H1 (cell line): ENCODE results near the gene TSPAN5. TPM values are rescaled to one million over a fixed set of nuclear protein-coding genes. Genes with fewer than 3 reads are reported as not detected.

ENCODE experiments used
- CTCF ChIA-PET: fragments of 300-600 bp; sonication (Branson Sonifier 250); formaldehyde crosslinking; loops from one replicate; lab custom pipeline; 2021; ENCODE audit not compliant: partially characterized antibody; lab: Charles Lee
- POLR2A ChIA-PET: fragments of 300-600 bp; sonication (Branson Sonifier 250); formaldehyde crosslinking; loops from one replicate; lab custom pipeline; 2021; ENCODE audit warnings: inconsistent platforms; ENCODE audit not compliant: partially characterized antibody; lab: Charles Lee
- DNase-seq, 2 experiments: peaks; one replicate each; pipeline versions ENCODE4 v3.0.0 to v3.0.0-alpha.2; 2010 to 2022; ENCODE audit warnings: low spot score in 2 of 2, low read depth in 1 of 2, mixed read lengths in 1 of 2
- FAIRE-seq: peaks from 2 replicates; lab custom pipeline; 2011; peaks lifted over from hg19 to GRCh38; lab: Jason Lieb, UNC
- H2AFZ ChIP-seq: 2 replicates; pipeline ENCODE4 v1.8.1; 2012; ENCODE audit warnings: low read length, inconsistent platforms
- H2AK5ac ChIP-seq: 2 replicates; pipeline ENCODE4 v1.6.1; 2013; ENCODE audit warnings: low read depth, low read length
- H2BK120ac ChIP-seq: replicated peaks from 2 replicates; pipeline ENCODE3; 2013; ENCODE audit warnings: low read depth, low read length, inconsistent platforms
- H2BK12ac ChIP-seq: 2 replicates; pipeline ENCODE4 v1.6.1; 2013; ENCODE audit warnings: low read depth, low read length
- H2BK15ac ChIP-seq: 2 replicates; pipeline ENCODE4 v1.6.1; 2013; ENCODE audit warnings: low read length
- H2BK20ac ChIP-seq: 2 replicates; pipeline ENCODE4 v1.6.1; 2013; ENCODE audit warnings: low read length
- H2BK5ac ChIP-seq: 2 replicates; pipeline ENCODE4 v1.6.1; 2013; ENCODE audit warnings: low read depth, low read length
- H3K14ac ChIP-seq: 2 replicates; pipeline ENCODE4 v1.6.1; 2013; ENCODE audit warnings: inconsistent platforms; ENCODE audit not compliant: insufficient read length
- H3K18ac ChIP-seq: 2 replicates; pipeline ENCODE4 v1.6.1; 2013; ENCODE audit warnings: low read length; ENCODE audit errors: extremely low read depth
- H3K23ac ChIP-seq: 2 replicates; pipeline ENCODE4 v1.6.1; 2013; ENCODE audit warnings: inconsistent platforms; ENCODE audit not compliant: insufficient read length
- H3K23me2 ChIP-seq: 2 replicates; pipeline ENCODE4 v1.6.1; 2013; ENCODE audit warnings: low read depth, low read length
- H3K27ac ChIP-seq: 2 replicates; pipeline ENCODE4 v1.6.1; 2011; ENCODE audit warnings: low read depth, low read length, inconsistent platforms
- H3K27me3 ChIP-seq, 4 experiments: replicated peaks in 1 of 4; 1 replicate in 1 of 4; 2 replicates in 3 of 4; pipeline versions ENCODE4 v1.6.1 to v1.8.1; 2011 to 2013; ENCODE audit warnings: low read length in 3 of 4, mild to moderate bottlenecking in 3 of 4, inconsistent platforms in 2 of 4, mixed read lengths in 2 of 4, moderate library complexity in 1 of 4; ENCODE audit not compliant: control insufficient read depth in 3 of 4, insufficient read depth in 3 of 4; ENCODE audit errors: extremely low read depth in 1 of 4
- H3K36me3 ChIP-seq, 4 experiments: 2 replicates each; pipeline versions ENCODE4 v1.6.1 to v1.8.1; 2011 to 2013; ENCODE audit warnings: mild to moderate bottlenecking in 4 of 4, low read length in 3 of 4, moderate library complexity in 2 of 4, control low read depth in 1 of 4, inconsistent platforms in 1 of 4; ENCODE audit not compliant: insufficient read depth in 4 of 4, control insufficient read depth in 2 of 4
- H3K4ac ChIP-seq: replicated peaks from 2 replicates; pipeline ENCODE3; 2013; ENCODE audit warnings: low read length, low read depth, mixed read lengths, inconsistent platforms; ENCODE audit not compliant: insufficient read length
- H3K4me1 ChIP-seq, 4 experiments: replicated peaks in 1 of 4; 1 replicate in 1 of 4; 2 replicates in 3 of 4; pipeline versions ENCODE4 v1.6.1 to v1.8.1; 2011 to 2013; ENCODE audit warnings: low read length in 3 of 4, inconsistent platforms in 2 of 4, mixed read lengths in 1 of 4; ENCODE audit not compliant: insufficient read depth in 4 of 4, control insufficient read depth in 3 of 4
- H3K4me2 ChIP-seq, 2 experiments: 2 replicates each; pipeline versions ENCODE4 v1.6.1 to v1.8.1; 2011 to 2013; ENCODE audit warnings: low read depth in 2 of 2, low read length in 2 of 2, control low read depth in 1 of 2, inconsistent platforms in 1 of 2, mild to moderate bottlenecking in 1 of 2; ENCODE audit not compliant: insufficient read depth in 1 of 2
- H3K4me3 ChIP-seq, 4 experiments: fragments of 200-600, 300-600 bp in 1 of 4; sonication (generic), shearing (Covaris generic), sonication (Bioruptor Twin) in 1 of 4; 2 replicates each; pipeline versions ENCODE4 v1.5.1 to v1.8.1; 2011 to 2016; ENCODE audit warnings: low read length in 4 of 4, low read depth in 3 of 4, control low read depth in 2 of 4, inconsistent platforms in 2 of 4, mild to moderate bottlenecking in 2 of 4, mixed read lengths in 1 of 4, moderate library complexity in 1 of 4; ENCODE audit not compliant: insufficient read depth in 2 of 4; ENCODE audit errors: extremely low read depth in 1 of 4
- H3K56ac ChIP-seq: replicated peaks from 2 replicates; pipeline ENCODE3; 2013; ENCODE audit warnings: low read depth, mild to moderate bottlenecking, mixed read lengths, low read length, inconsistent platforms; ENCODE audit not compliant: insufficient read length
- H3K79me1 ChIP-seq: 2 replicates; pipeline ENCODE4 v1.6.1; 2013; ENCODE audit warnings: low read depth, low read length, control low read depth
- H3K79me2 ChIP-seq, 2 experiments: 2 replicates each; pipeline versions ENCODE4 v1.6.1 to v1.8.1; 2012 to 2013; ENCODE audit warnings: low read length in 2 of 2, mild to moderate bottlenecking in 2 of 2, inconsistent platforms in 1 of 2; ENCODE audit not compliant: insufficient read depth in 2 of 2, control insufficient read depth in 1 of 2
- H3K9ac ChIP-seq, 4 experiments: replicated peaks in 1 of 4; 1 replicate in 1 of 4; 2 replicates in 3 of 4; pipeline versions ENCODE4 v1.6.1 to v1.8.1; 2011 to 2013; ENCODE audit warnings: low read depth in 3 of 4, low read length in 3 of 4, control low read depth in 2 of 4, mild to moderate bottlenecking in 2 of 4, moderate library complexity in 2 of 4, inconsistent platforms in 1 of 4; ENCODE audit errors: extremely low read depth in 1 of 4
- H3K9me3 ChIP-seq, 2 experiments: 2 replicates each; pipeline versions ENCODE4 v1.6.1 to v1.8.1; 2012 to 2013; ENCODE audit warnings: mild to moderate bottlenecking in 2 of 2, moderate library complexity in 2 of 2, control low read depth in 1 of 2, inconsistent platforms in 1 of 2, low read depth in 1 of 2, low read length in 1 of 2, mixed read lengths in 1 of 2; ENCODE audit not compliant: insufficient read depth in 2 of 2
- H4K20me1 ChIP-seq, 2 experiments: replicated peaks in 1 of 2; 2 replicates each; pipeline versions ENCODE3 to v1.8.1; 2011 to 2013; ENCODE audit warnings: inconsistent platforms in 2 of 2, low read length in 2 of 2, mild to moderate bottlenecking in 1 of 2; ENCODE audit not compliant: insufficient read depth in 2 of 2, control insufficient read depth in 1 of 2
- H4K5ac ChIP-seq: 2 replicates; pipeline ENCODE4 v1.6.1; 2013; ENCODE audit warnings: low read length, low read depth, mixed read lengths, inconsistent platforms; ENCODE audit not compliant: insufficient read length
- H4K8ac ChIP-seq: 2 replicates; pipeline ENCODE4 v1.8.0; 2013; ENCODE audit warnings: mild to moderate bottlenecking, moderate library complexity, low read length, inconsistent platforms; ENCODE audit not compliant: insufficient read depth; ENCODE audit errors: extremely low read depth
- H4K91ac ChIP-seq: replicated peaks from 2 replicates; pipeline ENCODE3; 2013; ENCODE audit warnings: low read length, mixed read lengths, inconsistent platforms; ENCODE audit not compliant: insufficient read length
- EGR1 ChIP-seq: IDR thresholded peaks from 2 replicates; pipeline ENCODE4 v1.6.1; 2011; ENCODE audit warnings: low read depth, low read length, borderline replicate concordance
- GABPA ChIP-seq: IDR thresholded peaks from 2 replicates; pipeline ENCODE4 v1.6.1; 2011; ENCODE audit warnings: mild to moderate bottlenecking, low read length, moderate library complexity, borderline replicate concordance; ENCODE audit not compliant: insufficient read depth
- TAF1 ChIP-seq: IDR thresholded peaks from 2 replicates; pipeline ENCODE4 v1.6.1; 2011; ENCODE audit warnings: mild to moderate bottlenecking, low read depth, low read length
- WGBS, 2 experiments: shearing (Covaris generic) in 1 of 2; methylation state at CpG; one replicate each; pipeline versions ENCODE4 v1.1.6 to v1.1.7; 2013 to 2015; ENCODE audit warnings: low lambda C conversion rate in 2 of 2, mixed read lengths in 2 of 2, inconsistent platforms in 1 of 2, low coverage in 1 of 2, missing lambda C conversion rate in 1 of 2; ENCODE audit not compliant: insufficient replicate concordance in 2 of 2, insufficient coverage in 1 of 2, insufficient read length in 1 of 2; ENCODE audit errors: extremely low coverage in 1 of 2, missing lambda C conversion rate in 1 of 2; 5-methylcytosine and 5-hydroxymethylcytosine counted together
- polyA plus RNA-seq, 7 experiments: library from polyadenylated mRNA; depleted of rRNA in 3 of 7; stranded (reverse) in 5 of 7; unstranded in 2 of 7; fragments of >200 nt in 5 of 7; fragments of 200-250 nt in 2 of 7; gene quantifications; 1 replicate in 5 of 7; 2 replicates in 1 of 7; 4 replicates in 1 of 7; pipeline versions ENCODE4 v1.2.1 to v1.2.3, GENCODE V29; 2011 to 2013; ENCODE audit warnings: missing spikeins in 2 of 7, mixed read lengths in 2 of 7
- total RNA-seq: library from RNA; stranded (reverse); fragmentation: NEBNext Ultra II Directional; extraction: Animal tissue kit (Norgen Biotek cat#: 25700); gene quantifications from 2 replicates; pipeline ENCODE4 v1.2.1, GENCODE V29; 2021
- TF ChIP-seq, protein P1 (sequence below), 3 experiments: IDR thresholded peaks; 1 replicate in 2 of 3; 2 replicates in 1 of 3; pipeline versions ENCODE4 v1.5.1 to v1.6.1; 2011; ENCODE audit warnings: low read length in 3 of 3, mild to moderate bottlenecking in 3 of 3, inconsistent platforms in 2 of 3, low read depth in 1 of 3, moderate library complexity in 1 of 3; ENCODE audit not compliant: insufficient read depth in 1 of 3; ENCODE audit errors: control extremely low read depth in 1 of 3

TSPAN5 gene
- total and polyA plus RNA-seq, 2 of the 8 experiments (the other 6 are each of a cell fraction or from before 2014, with no cell fraction given): 17.6 to 21.2 TPM

DNA sequence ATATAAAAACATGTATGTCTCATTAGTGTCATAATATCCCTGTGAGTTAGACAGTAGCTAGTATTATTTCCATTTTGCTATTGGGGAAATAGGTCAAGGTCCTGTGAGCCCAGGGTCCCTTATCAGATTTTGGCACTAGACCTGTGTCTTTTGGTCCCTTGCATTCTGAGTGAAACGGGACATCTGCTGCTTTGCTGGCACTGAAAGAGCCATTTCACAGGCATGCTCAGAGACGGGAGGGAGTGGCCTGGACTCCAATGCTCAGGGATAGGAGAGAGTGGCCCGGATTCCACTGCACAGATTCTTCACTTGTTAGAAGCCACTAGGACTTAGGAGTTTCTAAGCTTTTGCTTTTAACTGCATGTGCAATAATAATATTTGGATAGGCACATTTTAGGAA is 177.2 kb downstream of the TSPAN5 start:
- Histone ChIP-seq H3K4me1 (peaks cover 0 to 6% (median 1%) of the 10 kb centered on the region in 4 experiments; a peak in 3 of 7 replicates), H3K56ac (no peak overlapping the region), H3K27me3 (no peaks in the 10 kb centered on the region), H2BK120ac (no peak overlapping the region), H2BK12ac (no peak overlapping the region), H3K79me2 (no peaks in the 10 kb centered on the region), H3K27ac (no peak overlapping the region), H3K36me3 (no peaks in the 10 kb centered on the region; a peak in 1 of 8 replicates), H3K4me3 (no peak overlapping the region), H2BK15ac (no peak overlapping the region), H3K4ac (no peak overlapping the region), H2AFZ (no peak overlapping the region), H3K79me1 (no peaks in the 10 kb centered on the region), H3K23me2 (no peaks in the 10 kb centered on the region), H4K5ac (no peak overlapping the region), H2BK20ac (no peak overlapping the region), H3K9me3 (no peaks in the 10 kb centered on the region), H2AK5ac (no peak overlapping the region), H3K23ac (no peak overlapping the region), H2BK5ac (no peak overlapping the region), H3K14ac (no peak overlapping the region), H4K20me1 (no peaks in the 10 kb centered on the region), H4K91ac (no peak overlapping the region), H3K18ac (no peak overlapping the region), H4K8ac (no peak overlapping the region), H3K4me2 (no peak overlapping the region), H3K9ac (no peak overlapping the region)
- ChIA-PET CTCF (interaction anchor here (1.0 to 3.1 kb wide), 5 partner anchors 13 to 179 kb away, joined by 3 to 12 read pairs (median 5); no protein-coding TSS in a partner anchor), POLR2A (interaction anchor here (1.1 kb wide), 1 partner anchor 177 kb away, joined by 3 read pairs; the partner anchor contains the start of gene TSPAN5)
- 90% methylated on average over 3 of the region's 3 CpGs; no CpG with 5 or more reads in 1 of the 2 experiments for WGBS, 2 experiments
- FAIRE-seq (no peak), DNase-seq (no peak)
- TF ChIP-seq EGR1: no peak
- TF ChIP-seq, protein P1, sequence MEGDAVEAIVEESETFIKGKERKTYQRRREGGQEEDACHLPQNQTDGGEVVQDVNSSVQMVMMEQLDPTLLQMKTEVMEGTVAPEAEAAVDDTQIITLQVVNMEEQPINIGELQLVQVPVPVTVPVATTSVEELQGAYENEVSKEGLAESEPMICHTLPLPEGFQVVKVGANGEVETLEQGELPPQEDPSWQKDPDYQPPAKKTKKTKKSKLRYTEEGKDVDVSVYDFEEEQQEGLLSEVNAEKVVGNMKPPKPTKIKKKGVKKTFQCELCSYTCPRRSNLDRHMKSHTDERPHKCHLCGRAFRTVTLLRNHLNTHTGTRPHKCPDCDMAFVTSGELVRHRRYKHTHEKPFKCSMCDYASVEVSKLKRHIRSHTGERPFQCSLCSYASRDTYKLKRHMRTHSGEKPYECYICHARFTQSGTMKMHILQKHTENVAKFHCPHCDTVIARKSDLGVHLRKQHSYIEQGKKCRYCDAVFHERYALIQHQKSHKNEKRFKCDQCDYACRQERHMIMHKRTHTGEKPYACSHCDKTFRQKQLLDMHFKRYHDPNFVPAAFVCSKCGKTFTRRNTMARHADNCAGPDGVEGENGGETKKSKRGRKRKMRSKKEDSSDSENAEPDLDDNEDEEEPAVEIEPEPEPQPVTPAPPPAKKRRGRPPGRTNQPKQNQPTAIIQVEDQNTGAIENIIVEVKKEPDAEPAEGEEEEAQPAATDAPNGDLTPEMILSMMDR (IDR thresholded peaks at IDR 0.05; ENCODE audit: control extremely low read depth in 1 of 3, insufficient read depth in 1 of 3, low read depth in 1 of 3, low read length in 3 of 3): no peak
- TF ChIP-seq GABPA: no peak
- TF ChIP-seq TAF1: no peak
